Body of pancreas (tissue), 4 donors: ENCODE measurements around the gene LIPM. TPM values are rescaled to one million over a fixed set of nuclear protein-coding genes. Genes with fewer than 3 reads are reported as not detected.

Experiments
- ATAC-seq: fragments of 150-250 bp; one replicate; pipeline ENCODE4 v1.9.1; 2016
- DNase-seq, 4 donors: peaks; one replicate each; pipeline ENCODE4 v3.0.0-alpha.2; 2019
- H3K27ac ChIP-seq, 4 donors: fragments of 200-600 bp; sonication (generic); 1 replicate in 3 of 4; 2 replicates in 1 of 4; pipeline versions ENCODE4 v1.5.1 to v1.6.1; 2016 to 2019; ENCODE audit warnings: mild to moderate bottlenecking in 1 of 4, mixed read lengths in 1 of 4, moderate library complexity in 1 of 4
- H3K27me3 ChIP-seq, 2 donors: fragments of 200-600 bp; sonication (generic); one replicate each; pipeline ENCODE4 v1.6.0; 2016; ENCODE audit warnings: mild to moderate bottlenecking in 1 of 2
- H3K36me3 ChIP-seq, 2 donors: fragments of 200-600 bp; sonication (generic); replicated peaks in 1 of 2; 2 replicates each; pipeline ENCODE4 v1.5.1; 2016; ENCODE audit warnings: low read depth in 2 of 2; ENCODE audit not compliant: insufficient read depth in 1 of 2
- H3K4me1 ChIP-seq: fragments of 200-600 bp; sonication (generic); one replicate; pipeline ENCODE4 v1.6.0; 2016
- H3K4me3 ChIP-seq, 2 donors: fragments of 200-600 bp; sonication (generic); 1 replicate in 1 of 2; 2 replicates in 1 of 2; pipeline ENCODE4 v1.5.1; 2016 to 2019
- H3K9me3 ChIP-seq, 3 donors: fragments of 200-600 bp; sonication (generic); 1 replicate in 2 of 3; 2 replicates in 1 of 3; pipeline ENCODE4 v1.5.1; 2016
- CTCF ChIP-seq, 7 experiments: fragments of 450-650 bp in 4 of 7; fragments of 200-600 bp in 3 of 7; sonication (generic) in 3 of 7; IDR thresholded peaks; one replicate each; pipeline ENCODE4 v1.5.1; 2016 to 2019; ENCODE audit warnings: antibody characterized with exemption in 7 of 7
- POLR2A ChIP-seq, 3 donors: fragments of 450-650 bp; IDR thresholded peaks; one replicate each; pipeline ENCODE4 v1.6.1; 2016; ENCODE audit warnings: antibody characterized with exemption in 3 of 3, mild to moderate bottlenecking in 2 of 3
- WGBS, 2 donors: methylation state at CpG; one replicate each; pipeline ENCODE4 v1.1.5; 2017; 5-methylcytosine and 5-hydroxymethylcytosine counted together
- intact Hi-C: fragments of 100-400 bp; cut with DNase I; formaldehyde crosslinking; loops from one replicate; pipeline ENCODE4 v1.15.1; 2023
- total RNA-seq, 2 donors: library from RNA; depleted of rRNA; stranded (reverse); fragments of >200 nt; gene quantifications; one replicate each; pipeline ENCODE4 v1.1.0, GENCODE V29; 2016

Gene LIPM
- total RNA-seq, 2 donors from 2014 or later = not detected

GRCh38 chr10:88762906-88763305 is 39.6 kb upstream of the LIPM start:
- H3K27me3 ChIP-seq = no peaks in the 10 kb centered on the region
- H3K9me3 ChIP-seq = no peaks in the 10 kb centered on the region
- no peak overlapping the region for H3K4me3 ChIP-seq
- ATAC-seq = no peak
- H3K27ac ChIP-seq = no peak overlapping the region
- no peaks in the 10 kb centered on the region for H3K4me1 ChIP-seq
- TF ChIP-seq CTCF (IDR thresholded peaks at IDR 0.05) = no peak
- TF ChIP-seq POLR2A (IDR thresholded peaks at IDR 0.05) = no peak
- no peak for DNase-seq
- H3K36me3 ChIP-seq = no peaks in the 10 kb centered on the region
- 7 to 38% methylated on average over 1 of the region's 1 CpG for WGBS, 2 donors
- intact Hi-C loops = no loop called here

- Histone ChIP-seq H3K4me3 (no peak overlapping the region), H3K27me3 (no peaks in the 10 kb centered on the region), H3K36me3 (no peaks in the 10 kb centered on the region), H3K27ac (no peak overlapping the region), H3K4me1 (no peaks in the 10 kb centered on the region), H3K9me3 (no peaks in the 10 kb centered on the region)
- TF ChIP-seq POLR2A (IDR thresholded peaks at IDR 0.05) (no peak), CTCF (IDR thresholded peaks at IDR 0.05) (no peak)
- WGBS, 2 donors = 54 to 59% methylated on average over 1 of the region's 1 CpG
- no peak for ATAC-seq
- DNase-seq = no peak
- intact Hi-C loops = no loop called here
Observed at GRCh38 chr10:88763441-88763840, 39.1 kb upstream of the LIPM start.

GRCh38 chr10:88764110-88764509 is 38.4 kb upstream of the LIPM start:
- 84 to 91% methylated on average over 3 of the region's 3 CpGs for WGBS, 2 donors
- DNase-seq = no peak
- no peaks in the 10 kb centered on the region for H3K9me3 ChIP-seq
- intact Hi-C loops = no loop called here
- no peaks in the 10 kb centered on the region for H3K27me3 ChIP-seq
- no peak overlapping the region for H3K27ac ChIP-seq
- H3K4me3 ChIP-seq = no peak overlapping the region
- TF ChIP-seq POLR2A (IDR thresholded peaks at IDR 0.05) = no peak
- TF ChIP-seq CTCF (IDR thresholded peaks at IDR 0.05) = no peak
- H3K36me3 ChIP-seq = no peaks in the 10 kb centered on the region
- no peak for ATAC-seq
- no peaks in the 10 kb centered on the region for H3K4me1 ChIP-seq

GRCh38 chr10:88765816-88766215 is 36.7 kb upstream of the LIPM start:
- WGBS, 2 donors = 75 to 81% methylated on average over 1 of the region's 1 CpG
- H3K36me3 ChIP-seq = no peaks in the 10 kb centered on the region
- TF ChIP-seq CTCF (IDR thresholded peaks at IDR 0.05) = no peak
- TF ChIP-seq POLR2A (IDR thresholded peaks at IDR 0.05) = no peak
- H3K9me3 ChIP-seq = no peaks in the 10 kb centered on the region
- ATAC-seq = no peak
- no peak overlapping the region for H3K4me3 ChIP-seq
- no peaks in the 10 kb centered on the region for H3K4me1 ChIP-seq
- intact Hi-C loops = no loop called here
- no peak overlapping the region for H3K27ac ChIP-seq
- no peak for DNase-seq
- no peaks in the 10 kb centered on the region for H3K27me3 ChIP-seq

- H3K27me3 ChIP-seq = no peaks in the 10 kb centered on the region
- no peak overlapping the region for H3K4me3 ChIP-seq
- no peak for ATAC-seq
- no peak overlapping the region for H3K27ac ChIP-seq
- no peaks in the 10 kb centered on the region for H3K4me1 ChIP-seq
- H3K9me3 ChIP-seq = no peaks in the 10 kb centered on the region
- no peak for TF ChIP-seq POLR2A (IDR thresholded peaks at IDR 0.05)
- no peak for TF ChIP-seq CTCF (IDR thresholded peaks at IDR 0.05)
- DNase-seq = no peak
- 36 to 64% methylated on average over 1 of the region's 1 CpG for WGBS, 2 donors
- intact Hi-C loops = no loop called here
- H3K36me3 ChIP-seq = no peaks in the 10 kb centered on the region
Observed at GRCh38 chr10:88769384-88769783, 33.1 kb upstream of the LIPM start.
